ENCODE measurements around the gene ACVRL1. TPM values are rescaled to one million over a fixed set of nuclear protein-coding genes. Genes with fewer than 3 reads are reported as not detected.
A peak's percentile ranks its signal among the peaks of the same experiment; 100 is the strongest.

ACVRL1 gene
- total RNA-seq, 2 experiments from 2014 or later = not detected

GRCh38 chr12:51963477-51963876 lies 56.2 kb downstream of the ACVRL1 start:
- H3K27me3 Mint-ChIP-seq = no peaks in the 10 kb centered on the region
- peaks cover 2% of the 10 kb centered on the region for H3K36me3 ChIP-seq (ENCODE audit: insufficient read depth, low read length)
- H3K9me3 ChIP-seq (ENCODE audit: control insufficient read depth in 1 of 2, insufficient read depth in 1 of 2, low read length in 2 of 2) = no peaks in the 10 kb centered on the region
- no peak for TF ChIP-seq CTCF (IDR thresholded peaks at IDR 0.05)
- H3K36me3 Mint-ChIP-seq (ENCODE audit: low read depth) = peaks cover 28% of the 10 kb centered on the region
- DNase-seq (no peak), ATAC-seq (ENCODE audit: poor library complexity) (no peak)
- POLR2A ChIA-PET = no interaction called here
- H3K9me3 Mint-ChIP-seq = no peaks in the 10 kb centered on the region
- H3K4me3 Mint-ChIP-seq = no peak overlapping the region
- H3K4me3 ChIP-seq (ENCODE audit: low read length) = no peak overlapping the region
- no peak overlapping the region for H3K27ac ChIP-seq (ENCODE audit: low read depth in 1 of 2, low read length in 2 of 2)
- intact Hi-C loops (cut with DNase I, micrococcal nuclease) = no loop called here
- peaks cover 4% of the 10 kb centered on the region for H3K4me1 ChIP-seq (ENCODE audit: insufficient read depth, low read length)
- peaks cover 48% of the 10 kb centered on the region for H3K4me1 Mint-ChIP-seq (ENCODE audit: low read depth)
- CTCF ChIA-PET = no interaction called here
- no peaks in the 10 kb centered on the region for H3K27me3 ChIP-seq (ENCODE audit: control insufficient read depth in 1 of 2, insufficient read depth in 2 of 2, low read length in 2 of 2)
- no peak overlapping the region for H3K27ac Mint-ChIP-seq

DNA sequence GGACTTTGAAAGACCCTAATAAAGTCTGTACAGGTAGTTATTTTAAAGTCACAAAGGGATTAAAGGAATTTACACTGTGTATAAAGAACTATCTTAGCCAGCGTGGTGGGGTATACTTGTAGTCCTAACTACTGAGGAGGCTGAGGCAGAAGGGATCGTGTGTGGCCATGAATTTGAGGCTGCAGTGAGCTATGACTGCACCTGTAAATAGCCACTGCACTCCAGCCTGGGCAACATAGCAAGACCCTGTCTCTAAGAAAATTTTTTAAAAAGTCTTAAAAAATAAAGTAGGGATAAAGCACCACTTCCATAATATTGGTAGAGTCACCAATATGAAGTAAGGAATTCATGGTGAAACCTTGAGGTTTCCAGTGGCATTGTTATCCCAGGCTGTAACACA lies 62.3 kb downstream of the ACVRL1 start:
- peak overlapping the region; percentile 31 for H3K4me3 Mint-ChIP-seq
- POLR2A ChIA-PET = interaction anchor here (3.2 kb wide), 1 partner anchor 8 kb away, joined by 19 read pairs; no protein-coding TSS in a partner anchor
- peaks cover 2% of the 10 kb centered on the region for H3K36me3 Mint-ChIP-seq (ENCODE audit: low read depth)
- H3K27ac Mint-ChIP-seq = peak overlapping the region; percentile 67
- TF ChIP-seq CTCF (IDR thresholded peaks at IDR 0.05) = no peak
- H3K9me3 ChIP-seq (ENCODE audit: control insufficient read depth in 1 of 2, insufficient read depth in 1 of 2, low read length in 2 of 2) = no peaks in the 10 kb centered on the region
- no peaks in the 10 kb centered on the region for H3K27me3 ChIP-seq (ENCODE audit: control insufficient read depth in 1 of 2, insufficient read depth in 2 of 2, low read length in 2 of 2)
- peaks cover 43% of the 10 kb centered on the region for H3K4me1 ChIP-seq (ENCODE audit: insufficient read depth, low read length)
- DNase-seq (no peak), ATAC-seq (ENCODE audit: poor library complexity) (no peak)
- no peaks in the 10 kb centered on the region for H3K36me3 ChIP-seq (ENCODE audit: insufficient read depth, low read length)
- CTCF ChIA-PET = interaction anchor here (1.9 kb wide), 1 partner anchor 12 kb away, joined by 6 read pairs; no protein-coding TSS in a partner anchor
- no peak overlapping the region for H3K27ac ChIP-seq (ENCODE audit: low read depth in 1 of 2, low read length in 2 of 2)
- H3K4me1 Mint-ChIP-seq (ENCODE audit: low read depth) = peaks cover 66% of the 10 kb centered on the region
- no peaks in the 10 kb centered on the region for H3K27me3 Mint-ChIP-seq
- no peaks in the 10 kb centered on the region for H3K9me3 Mint-ChIP-seq
- intact Hi-C loops (cut with DNase I, micrococcal nuclease) = no loop called here
- H3K4me3 ChIP-seq (ENCODE audit: low read length) = no peak overlapping the region

- H3K9me3 Mint-ChIP-seq = no peaks in the 10 kb centered on the region
- peaks cover 57% of the 10 kb centered on the region for H3K4me1 ChIP-seq (ENCODE audit: insufficient read depth, low read length)
- H3K4me3 Mint-ChIP-seq = peak overlapping the region; percentile 72
- ChIA-PET POLR2A (interaction anchor here (1.0 to 3.2 kb wide), 3 partner anchors 9 to 19 kb away, joined by 3 to 19 read pairs (median 9); partner anchors contain the start of gene ACVR1B), CTCF (interaction anchor here (1.0 to 3.5 kb wide), 11 partner anchors 10 to 85 kb away, joined by 3 to 17 read pairs (median 5); partner anchors contain the start of gene ACVR1B)
- peaks cover 9% of the 10 kb centered on the region for H3K36me3 Mint-ChIP-seq (ENCODE audit: low read depth)
- DNase-seq (peak in 7 of 14 experiments; percentile 2 to 70 (median 33)), ATAC-seq (ENCODE audit: poor library complexity) (peak; percentile 71)
- peak overlapping the region; percentile 67 for H3K27ac Mint-ChIP-seq
- peak; percentile 67 for TF ChIP-seq CTCF (IDR thresholded peaks at IDR 0.05)
- no peak overlapping the region for H3K4me3 ChIP-seq (ENCODE audit: low read length)
- peaks cover 72% of the 10 kb centered on the region for H3K4me1 Mint-ChIP-seq (ENCODE audit: low read depth)
- no peak overlapping the region for H3K27ac ChIP-seq (ENCODE audit: low read depth in 1 of 2, low read length in 2 of 2)
- intact Hi-C loops (cut with DNase I, micrococcal nuclease) = loop anchor here in 1 of 2 experiments (1.0 kb wide), 1 partner anchor 9 kb away; no protein-coding TSS in a partner anchor
- H3K36me3 ChIP-seq (ENCODE audit: insufficient read depth, low read length) = no peaks in the 10 kb centered on the region
- H3K27me3 Mint-ChIP-seq = no peaks in the 10 kb centered on the region
- no peaks in the 10 kb centered on the region for H3K9me3 ChIP-seq (ENCODE audit: control insufficient read depth in 1 of 2, insufficient read depth in 1 of 2, low read length in 2 of 2)
- no peaks in the 10 kb centered on the region for H3K27me3 ChIP-seq (ENCODE audit: control insufficient read depth in 1 of 2, insufficient read depth in 2 of 2, low read length in 2 of 2)
Observed at GRCh38 chr12:51970904-51971646, 63.8 kb downstream of the ACVRL1 start.

Data from CD4-positive, alpha-beta T cell (primary cell).